OCI-LY3 (cell line): Measurements from ENCODE around the gene COL6A2.

Experiments used
- EZH2phosphoT487 ChIP-seq: fragments of 200-600 bp; shearing (Covaris generic); IDR thresholded peaks from 2 replicates; pipeline ENCODE4 v1.6.1; 2018; ENCODE audit warnings: antibody characterized with exemption, mixed run types, low read depth
- TF ChIP-seq, protein P1 (sequence below): fragments of 200-600, 300-600 bp; sonication (generic); IDR thresholded peaks from 2 replicates; pipeline ENCODE4 v1.5.1; 2014; ENCODE audit warnings: antibody characterized with exemption, low read length, low read depth

DNA sequence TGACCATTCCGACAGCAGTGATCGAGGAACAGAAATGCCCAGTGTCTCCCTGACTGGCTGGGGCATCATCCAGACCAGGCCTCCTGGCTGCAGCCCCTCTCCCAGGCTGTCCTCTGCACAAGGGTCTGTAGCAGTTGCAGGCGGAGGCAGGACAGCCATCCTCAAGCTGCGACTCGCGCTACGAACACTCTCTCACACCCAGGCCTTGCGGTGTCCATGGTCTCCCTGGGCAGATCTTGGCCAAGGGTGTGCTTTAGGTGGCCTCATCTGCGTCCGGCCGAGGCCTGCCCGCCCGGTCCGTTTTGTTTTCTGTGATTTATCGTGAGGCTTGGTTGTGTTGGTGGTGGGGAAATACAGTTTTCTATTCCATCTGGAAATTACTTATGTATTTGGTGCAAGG, 41.8 kb downstream of the COL6A2 start:
- TF ChIP-seq, protein P1, sequence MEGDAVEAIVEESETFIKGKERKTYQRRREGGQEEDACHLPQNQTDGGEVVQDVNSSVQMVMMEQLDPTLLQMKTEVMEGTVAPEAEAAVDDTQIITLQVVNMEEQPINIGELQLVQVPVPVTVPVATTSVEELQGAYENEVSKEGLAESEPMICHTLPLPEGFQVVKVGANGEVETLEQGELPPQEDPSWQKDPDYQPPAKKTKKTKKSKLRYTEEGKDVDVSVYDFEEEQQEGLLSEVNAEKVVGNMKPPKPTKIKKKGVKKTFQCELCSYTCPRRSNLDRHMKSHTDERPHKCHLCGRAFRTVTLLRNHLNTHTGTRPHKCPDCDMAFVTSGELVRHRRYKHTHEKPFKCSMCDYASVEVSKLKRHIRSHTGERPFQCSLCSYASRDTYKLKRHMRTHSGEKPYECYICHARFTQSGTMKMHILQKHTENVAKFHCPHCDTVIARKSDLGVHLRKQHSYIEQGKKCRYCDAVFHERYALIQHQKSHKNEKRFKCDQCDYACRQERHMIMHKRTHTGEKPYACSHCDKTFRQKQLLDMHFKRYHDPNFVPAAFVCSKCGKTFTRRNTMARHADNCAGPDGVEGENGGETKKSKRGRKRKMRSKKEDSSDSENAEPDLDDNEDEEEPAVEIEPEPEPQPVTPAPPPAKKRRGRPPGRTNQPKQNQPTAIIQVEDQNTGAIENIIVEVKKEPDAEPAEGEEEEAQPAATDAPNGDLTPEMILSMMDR, result no peak
- no peak for TF ChIP-seq EZH2phosphoT487
